Measurements from ENCODE around the gene PBRM1.

- no peak for TF ChIP-seq CTCF (conservative IDR thresholded peaks at IDR 0.05)
- TF ChIP-seq EZH2 (IDR thresholded peaks at IDR 0.05; ENCODE audit: low read depth): no peak
Observed at GRCh38 chr3:52685285-52685708, 416 bp downstream of the PBRM1 start.
